NCI-H1436 treated with DMSO at 0.1 percent for 48 hours (cell line): ENCODE measurements around the gene ELMOD3.
"Not testable (repeated sequence)": the region's sequence is repeated elsewhere in the genome, so short reads cannot be mapped to it uniquely, and the experiment has no call there.

Source experiments
- DNase-seq: peaks from one replicate; lab custom pipeline; 2025; lab: John Stamatoyannopoulos, UW

ELMOD3 gene

GRCh38 chr2:85376291-85377065 lies 21.9 kb downstream of the ELMOD3 start:
- no peak for DNase-seq

- no peak for DNase-seq
These were observed 22.5 kb downstream of the ELMOD3 start for GRCh38 chr2:85377083-85377482.

- DNase-seq, result no peak
These were observed 23.7 kb downstream of the ELMOD3 start for GRCh38 chr2:85378257-85378656.

- DNase-seq, result no peak
These were observed 25.5 kb downstream of the ELMOD3 start for GRCh38 chr2:85380048-85380447.

- not testable (repeated sequence) for DNase-seq
These were observed 28.6 kb downstream of the ELMOD3 start for GRCh38 chr2:85383151-85383550.

GRCh38 chr2:85383850-85384249 lies 29.3 kb downstream of the ELMOD3 start:
- no peak for DNase-seq

- DNase-seq, result no peak
These were observed 31.2 kb downstream of the ELMOD3 start for GRCh38 chr2:85385746-85386145.

- DNase-seq, result no peak
These were observed 33.2 kb downstream of the ELMOD3 start for GRCh38 chr2:85387754-85388153.

- no peak for DNase-seq
These were observed 34.4 kb downstream of the ELMOD3 start for GRCh38 chr2:85388878-85389538.

- DNase-seq, result no peak
These were observed 36.5 kb downstream of the ELMOD3 start for GRCh38 chr2:85390941-85391669.

- DNase-seq, result no peak
These were observed 39.3 kb downstream of the ELMOD3 start for GRCh38 chr2:85393836-85394235.

GRCh38 chr2:85394261-85394681 lies 39.7 kb downstream of the ELMOD3 start:
- DNase-seq, result no peak

GRCh38 chr2:85394976-85395375 lies 40.4 kb downstream of the ELMOD3 start:
- no peak for DNase-seq

- DNase-seq, result no peak
These were observed 41.4 kb downstream of the ELMOD3 start for GRCh38 chr2:85395912-85396475.

GRCh38 chr2:85396531-85397470 lies 42.2 kb downstream of the ELMOD3 start:
- DNase-seq, result no peak

- no peak for DNase-seq
These were observed 43.4 kb downstream of the ELMOD3 start for GRCh38 chr2:85397925-85398331.

GRCh38 chr2:85398426-85399182 lies 44.0 kb downstream of the ELMOD3 start:
- DNase-seq, result no peak

GRCh38 chr2:85399183-85399455 lies 44.5 kb downstream of the ELMOD3 start:
- no peak for DNase-seq

- no peak for DNase-seq
These were observed 45.5 kb downstream of the ELMOD3 start for GRCh38 chr2:85400023-85400422.

- no peak for DNase-seq
These were observed 46.2 kb downstream of the ELMOD3 start for GRCh38 chr2:85400541-85401463.
